HUDEP-2 (cell line): Measurements from ENCODE around the gene TSPAN9.

ENCODE experiments used
- DNase-seq, 76 experiments: peaks; one replicate each; lab custom pipeline; 2025; ENCODE audit not compliant: unreplicated experiment in 76 of 76; lab: John Stamatoyannopoulos, UW

Gene TSPAN9

DNA sequence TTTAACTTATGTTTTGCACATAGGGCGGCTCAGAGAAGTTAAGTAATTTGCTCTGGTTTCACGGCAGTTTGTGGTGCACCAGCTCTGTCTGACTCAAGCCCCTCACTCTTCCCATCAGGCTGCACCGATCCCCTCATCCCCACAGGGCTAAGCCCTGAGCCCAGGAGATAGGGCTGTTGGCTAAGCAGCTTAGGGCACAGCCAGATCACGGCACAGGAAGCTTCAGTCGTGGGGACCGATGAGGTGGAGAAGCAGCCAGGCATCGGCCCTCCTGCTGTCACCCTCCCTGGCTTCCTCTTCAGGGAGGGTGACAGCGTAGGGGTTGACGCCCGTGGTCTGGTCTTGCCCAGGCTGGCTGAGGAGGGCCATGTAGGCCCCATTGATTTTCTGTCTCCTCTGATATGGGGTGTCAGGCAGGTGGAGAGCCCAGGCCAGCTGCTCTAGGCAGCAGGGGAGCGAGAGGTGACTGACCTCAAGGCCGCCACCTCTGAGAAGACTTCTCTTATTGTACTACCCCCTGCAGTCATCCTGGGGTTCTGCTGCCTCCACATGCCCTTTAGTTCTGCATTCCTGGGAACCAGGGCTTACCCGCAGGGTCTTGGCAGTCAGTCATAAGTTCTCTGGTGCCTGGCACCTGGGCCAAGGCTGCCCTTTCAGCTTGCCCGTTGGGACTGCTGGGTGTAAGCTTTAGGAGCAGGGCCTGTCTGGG lies 166.4 kb downstream of the TSPAN9 start:
- no peak for DNase-seq

DNA sequence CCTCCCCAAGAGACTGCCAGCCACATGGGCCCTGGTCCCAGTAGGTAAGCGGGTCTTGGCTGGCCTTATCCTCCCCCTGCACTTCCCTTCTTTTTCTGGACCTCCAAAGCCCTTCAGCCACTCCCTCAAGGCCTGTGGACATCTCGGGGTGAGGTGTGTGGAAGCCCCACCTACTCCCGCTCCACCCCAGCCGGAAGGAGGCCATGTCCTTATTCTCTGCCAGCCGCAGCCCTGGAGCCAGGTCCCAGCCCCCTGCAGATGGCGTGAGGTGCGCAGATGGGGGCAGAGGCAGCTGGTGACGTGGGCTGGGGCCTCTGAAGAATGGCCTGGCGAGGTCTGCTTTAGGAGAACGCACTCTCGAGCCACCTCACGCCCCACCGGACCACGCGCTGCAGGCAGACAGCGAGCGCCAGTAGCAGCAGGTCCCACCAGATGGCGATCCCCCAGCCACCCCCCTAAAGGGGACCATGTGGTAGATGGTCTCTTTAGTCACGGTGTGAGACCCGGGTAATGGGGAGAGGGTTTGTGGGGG lies 167.1 kb downstream of the TSPAN9 start:
- DNase-seq, result no peak

DNA sequence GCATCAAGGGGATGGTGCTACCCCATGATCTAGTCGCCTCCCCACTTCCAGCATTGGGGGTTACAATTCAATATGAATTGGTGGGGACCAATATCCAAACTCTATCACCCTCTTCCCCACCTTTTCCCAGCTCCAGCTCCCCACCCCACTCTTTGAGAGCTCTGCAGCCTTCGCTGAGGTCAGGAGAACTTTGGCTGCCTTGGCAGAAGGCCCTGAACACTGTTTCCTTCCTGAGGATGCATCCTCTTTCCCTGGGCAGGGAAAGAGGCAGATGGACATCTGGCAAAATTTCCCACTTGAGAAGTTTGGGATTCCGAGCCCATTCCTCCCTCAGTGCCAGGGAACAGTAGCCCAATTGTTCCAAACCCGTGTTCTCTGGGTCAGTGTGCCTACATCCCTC lies 169.1 kb downstream of the TSPAN9 start:
- no peak for DNase-seq

DNA sequence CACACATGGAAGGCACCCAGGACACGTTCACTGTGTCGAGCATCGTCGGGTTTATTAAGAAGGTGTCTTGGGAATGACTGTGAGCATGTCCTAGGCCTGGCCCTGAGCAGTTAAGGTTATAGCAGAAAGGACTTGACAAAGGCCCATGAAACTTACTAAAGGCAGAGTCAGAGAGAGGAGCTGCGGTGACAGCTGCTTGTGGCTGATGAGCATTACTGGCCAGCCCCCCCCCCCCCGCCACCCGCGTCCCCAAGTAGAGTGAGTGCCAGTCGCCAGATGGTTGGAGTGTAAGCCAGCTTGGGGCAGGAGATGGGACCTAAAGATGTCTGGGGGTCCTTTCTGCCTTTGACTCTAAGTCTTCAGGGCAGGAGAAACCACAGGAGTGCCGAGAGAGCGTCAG lies 169.9 kb downstream of the TSPAN9 start:
- no peak for DNase-seq

DNA sequence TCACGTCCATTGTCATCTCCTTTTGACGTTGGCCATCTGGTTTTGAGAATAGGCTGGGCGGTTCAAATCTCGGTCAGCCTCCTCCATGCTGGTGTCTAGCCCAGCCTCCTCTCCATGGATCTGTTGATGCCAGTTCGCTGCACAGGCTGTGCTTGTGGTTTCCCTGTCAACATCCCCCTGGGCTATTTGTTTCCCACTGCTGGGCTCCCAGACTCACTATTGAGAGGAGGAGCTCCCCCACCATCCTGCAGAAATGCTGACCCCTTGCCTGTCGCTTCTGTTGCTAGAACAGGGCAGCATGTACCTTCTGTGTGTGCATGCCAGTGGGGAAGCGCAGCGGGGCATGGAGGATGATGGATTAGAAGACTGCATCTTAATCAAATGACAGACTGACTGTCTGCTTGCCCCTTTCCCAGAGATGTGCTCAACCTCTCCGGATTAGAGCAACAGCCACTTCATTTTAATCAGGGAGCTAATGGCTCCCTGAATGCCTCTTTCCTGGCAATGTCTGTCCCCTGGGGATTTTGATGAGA lies 170.5 kb downstream of the TSPAN9 start:
- no peak for DNase-seq

DNA sequence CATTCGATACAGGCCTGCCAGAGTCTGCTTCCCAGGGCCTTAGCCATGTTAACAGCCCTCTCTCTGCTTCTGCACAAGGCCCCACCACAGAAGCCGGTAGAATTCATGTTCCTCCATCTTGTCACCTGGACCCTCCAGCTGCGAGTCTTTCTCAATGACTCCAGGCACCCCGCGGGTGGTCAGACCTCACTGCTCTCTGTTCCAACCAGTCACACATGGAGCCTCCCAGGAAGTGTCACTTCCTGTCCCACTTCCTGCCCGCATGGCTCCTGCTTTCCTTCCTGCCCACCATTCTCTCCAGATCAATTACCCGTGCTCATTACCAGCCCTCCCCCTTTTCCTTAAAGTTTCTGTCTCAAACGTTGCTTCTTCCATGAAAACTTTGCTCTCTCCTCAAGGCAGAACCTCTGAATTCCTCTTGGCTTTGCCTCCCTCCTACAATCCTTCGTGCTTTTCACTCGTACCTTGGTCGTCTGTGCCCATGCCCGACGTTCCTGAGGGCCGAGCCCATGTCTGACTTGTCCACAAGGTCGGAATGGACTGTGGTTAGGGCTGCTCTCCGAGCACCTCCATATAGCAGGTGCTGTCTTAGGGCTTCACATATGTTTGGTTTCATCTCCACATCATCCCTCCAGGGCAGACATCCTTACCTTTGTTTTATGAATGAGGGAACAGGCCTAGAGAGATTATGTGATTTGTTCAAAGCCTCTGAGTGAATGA lies 172.1 kb downstream of the TSPAN9 start:
- DNase-seq, result no peak

DNA sequence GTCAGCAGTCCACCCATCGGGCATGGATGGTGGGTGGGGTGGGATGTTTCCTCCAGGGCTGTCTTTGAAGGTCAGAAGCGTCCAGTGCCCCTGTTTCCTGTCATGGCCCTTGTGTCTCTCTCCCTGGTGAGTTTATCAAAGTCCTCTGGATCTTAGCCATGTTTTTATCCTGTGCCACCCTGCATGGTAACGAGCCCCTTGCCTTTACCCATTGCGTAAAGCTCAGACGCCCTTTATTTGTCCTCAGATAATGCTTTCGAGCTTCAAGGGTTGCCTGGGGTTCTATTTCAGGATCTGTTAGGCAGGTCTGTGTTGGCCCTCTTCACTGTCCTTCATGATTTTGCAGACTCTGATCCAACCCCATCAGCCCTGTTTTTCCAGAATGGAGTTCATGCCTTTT lies 172.9 kb downstream of the TSPAN9 start:
- DNase-seq, result no peak

DNA sequence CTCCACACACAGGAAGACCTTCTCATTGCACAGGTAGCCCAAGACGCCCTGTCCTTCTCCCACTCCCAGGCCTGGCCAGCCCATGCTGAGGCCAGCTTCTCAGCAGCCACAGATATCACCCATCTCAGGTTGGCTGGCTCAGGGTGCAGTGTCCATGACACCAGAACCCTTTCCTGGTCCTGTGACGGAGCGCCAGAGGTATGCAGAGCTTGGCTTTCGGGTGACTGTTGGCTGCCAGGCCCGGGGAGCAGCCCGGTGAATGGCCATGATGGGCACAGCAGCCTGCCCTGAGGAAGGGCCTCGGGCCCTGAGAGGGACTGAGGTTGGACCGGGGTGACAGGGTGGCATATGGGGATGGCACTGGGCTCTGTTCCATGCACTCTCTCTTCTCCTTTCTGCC lies 173.4 kb downstream of the TSPAN9 start:
- no peak for DNase-seq

DNA sequence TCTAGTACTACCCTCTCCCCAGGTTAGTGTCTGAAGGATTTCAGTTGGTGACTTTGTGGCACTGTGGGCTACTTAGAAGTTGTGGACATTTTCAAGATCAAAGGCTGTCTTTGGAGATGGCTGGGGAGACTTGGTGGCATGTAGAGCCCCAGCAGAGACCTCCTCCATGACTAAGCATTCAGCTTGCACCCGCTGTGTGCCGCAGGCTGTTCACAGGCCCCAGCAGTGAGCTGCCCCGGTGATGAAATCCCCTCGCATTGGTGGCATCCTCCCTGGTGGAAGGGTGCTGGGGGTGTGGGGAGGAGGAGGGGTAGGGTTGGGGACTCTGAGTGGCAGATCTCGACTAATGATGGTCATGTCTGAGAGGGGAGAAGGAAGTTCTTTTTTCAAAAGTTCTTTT lies 173.9 kb downstream of the TSPAN9 start:
- DNase-seq, result no peak

DNA sequence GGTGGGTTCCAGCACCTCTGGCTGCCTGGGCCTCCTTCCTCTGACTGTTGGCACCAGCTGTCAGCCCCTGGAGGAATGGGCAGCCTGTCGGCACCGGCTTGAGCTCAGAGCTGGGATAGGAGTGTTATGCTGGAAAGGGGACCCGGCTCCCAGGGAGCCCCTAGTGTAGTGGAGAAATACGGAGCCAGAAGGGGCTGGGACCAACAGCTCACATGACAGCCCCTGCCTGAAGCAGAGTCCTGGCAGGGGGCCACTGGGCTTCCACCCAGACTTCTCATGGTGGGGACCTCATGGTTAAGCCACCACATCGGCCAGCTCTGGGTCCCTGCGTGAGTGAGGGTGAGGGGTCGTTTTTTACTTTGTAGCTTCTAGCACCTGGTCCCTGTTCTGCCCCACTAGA lies 174.5 kb downstream of the TSPAN9 start:
- DNase-seq, result no peak

DNA sequence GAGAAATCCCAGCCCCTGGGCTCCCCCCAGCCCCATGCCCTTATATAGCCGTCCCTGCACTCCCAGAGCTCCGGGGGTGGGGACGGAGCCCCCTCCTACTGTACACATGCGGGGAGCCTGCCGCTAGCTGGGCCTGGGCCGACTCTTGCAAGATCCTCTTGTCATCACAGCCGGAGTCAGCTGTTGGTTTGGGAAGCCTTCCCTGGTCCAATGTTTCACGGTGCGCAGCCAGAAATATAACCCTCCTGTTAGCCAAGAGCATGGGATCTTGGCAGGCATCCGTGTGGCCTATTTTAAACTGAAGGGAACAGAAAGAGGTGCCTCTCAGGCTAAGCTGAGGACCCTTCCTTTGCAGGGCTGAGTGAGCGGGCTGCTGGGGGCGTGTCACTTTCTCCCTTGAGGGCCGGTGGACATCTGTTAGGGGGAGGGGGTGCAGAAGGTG lies 175.3 kb downstream of the TSPAN9 start:
- no peak for DNase-seq

DNA sequence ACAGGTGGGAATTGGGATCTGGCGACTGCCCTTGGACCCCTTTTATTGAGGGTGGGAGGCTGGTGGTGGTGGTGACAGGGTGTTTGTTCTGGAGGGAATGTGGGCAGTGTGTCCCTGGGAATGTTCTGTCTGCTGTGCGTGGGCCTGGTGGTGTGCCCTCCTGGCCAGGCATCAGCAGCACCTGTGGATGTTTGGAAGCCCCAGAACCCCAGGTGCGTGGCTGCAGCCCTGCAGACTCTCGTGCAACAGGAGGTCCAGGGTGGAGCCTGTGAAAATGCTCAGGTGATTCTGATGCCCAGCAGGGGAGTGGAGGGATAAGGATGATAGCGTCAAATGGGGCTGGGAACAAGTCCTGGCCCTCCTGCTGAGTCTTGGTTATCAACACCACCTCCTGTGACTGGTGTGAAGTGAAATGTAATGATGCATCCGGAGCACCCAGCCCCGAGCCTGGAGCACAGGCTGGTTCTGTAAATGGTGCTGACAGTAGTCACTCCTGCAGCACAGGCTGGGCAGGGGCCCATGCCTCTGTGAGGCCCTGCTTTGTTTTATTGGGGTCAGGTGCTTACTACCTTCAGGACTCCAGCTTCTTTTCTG lies 176.6 kb downstream of the TSPAN9 start:
- no peak for DNase-seq

DNA sequence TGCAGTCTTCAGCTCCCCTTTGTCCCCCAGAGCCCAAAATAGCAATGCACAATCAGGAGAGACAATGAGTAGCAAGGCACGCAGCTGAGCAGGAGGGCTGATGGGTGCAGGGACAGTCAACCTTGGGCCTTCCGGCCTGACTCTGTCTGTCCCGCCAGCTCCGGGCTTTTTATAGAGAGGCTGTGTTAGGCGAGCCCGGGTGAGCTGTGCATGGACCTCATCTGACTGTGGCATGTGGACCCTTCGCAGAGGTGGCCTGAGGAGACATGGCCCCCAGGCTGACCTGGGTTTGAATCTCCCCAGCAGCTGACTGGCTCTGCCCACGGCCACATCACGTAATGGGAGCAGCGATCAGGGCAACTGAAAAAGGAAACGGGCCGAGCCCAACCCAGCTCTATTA lies 177.9 kb downstream of the TSPAN9 start:
- no peak for DNase-seq

DNA sequence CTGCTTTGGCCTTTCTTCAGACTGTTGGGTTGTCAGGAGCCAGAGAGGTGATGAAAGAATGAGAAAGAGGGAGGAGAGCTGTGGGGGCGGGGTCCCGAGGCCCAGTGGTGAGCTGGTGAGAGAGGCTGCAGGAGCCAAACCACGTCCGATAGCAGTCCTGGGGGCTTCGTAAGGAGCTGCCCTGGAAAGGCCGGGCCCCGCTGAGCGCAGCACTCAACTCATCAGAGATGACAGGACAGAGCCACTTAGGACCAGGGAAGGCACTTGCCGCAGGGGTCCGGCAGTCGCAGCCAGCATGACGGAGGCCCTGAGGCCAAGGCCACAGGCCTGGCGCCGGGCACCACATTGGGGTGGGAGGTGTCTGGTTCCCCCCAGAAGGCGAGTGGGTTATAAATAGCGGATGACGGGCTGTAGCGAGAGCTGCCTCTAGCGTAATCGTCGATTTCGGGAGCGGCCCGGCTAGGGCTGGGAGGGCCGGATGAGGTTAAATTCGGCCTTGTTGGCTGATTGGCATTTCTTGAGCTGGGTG lies 179.0 kb downstream of the TSPAN9 start:
- no peak for DNase-seq

DNA sequence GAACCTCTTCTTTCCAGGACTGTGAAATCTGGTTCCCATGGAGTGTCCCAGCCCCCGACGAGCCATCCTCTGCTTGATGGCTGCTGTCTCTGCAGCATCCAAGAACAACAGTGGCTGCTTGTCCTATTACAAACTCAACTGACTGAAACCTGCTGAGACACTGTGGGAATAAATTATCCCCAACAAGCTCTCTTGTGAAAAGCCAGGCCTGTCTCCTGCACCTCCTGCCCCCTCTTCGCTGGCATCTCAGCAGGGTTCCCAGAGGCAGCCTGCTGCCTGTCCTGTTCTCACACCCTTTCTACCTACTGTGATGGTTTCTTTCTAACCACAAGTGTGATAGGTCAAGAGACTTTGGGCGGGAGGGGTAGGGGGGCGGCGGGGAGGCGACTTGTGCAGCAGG lies 180.2 kb downstream of the TSPAN9 start:
- DNase-seq, result no peak

DNA sequence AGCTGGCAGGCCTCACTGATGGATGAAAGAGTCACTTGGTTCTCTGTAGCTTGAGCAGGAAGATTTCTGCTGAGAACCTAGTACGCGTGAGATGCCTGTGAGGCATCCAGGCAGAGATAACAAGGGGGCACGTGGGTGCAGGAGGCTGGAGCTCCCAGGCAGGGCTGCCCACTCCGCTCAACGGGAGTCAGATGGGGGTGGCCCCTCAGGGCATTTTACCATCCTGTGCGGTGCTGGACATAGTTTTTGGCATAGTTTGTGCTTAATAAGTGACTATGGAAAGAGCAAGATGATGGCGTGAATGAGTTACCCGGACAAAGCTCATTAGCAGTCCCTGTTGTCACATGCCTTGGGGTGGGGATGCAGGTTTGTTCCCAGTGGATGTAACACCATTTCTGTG lies 182.8 kb downstream of the TSPAN9 start:
- no peak for DNase-seq

DNA sequence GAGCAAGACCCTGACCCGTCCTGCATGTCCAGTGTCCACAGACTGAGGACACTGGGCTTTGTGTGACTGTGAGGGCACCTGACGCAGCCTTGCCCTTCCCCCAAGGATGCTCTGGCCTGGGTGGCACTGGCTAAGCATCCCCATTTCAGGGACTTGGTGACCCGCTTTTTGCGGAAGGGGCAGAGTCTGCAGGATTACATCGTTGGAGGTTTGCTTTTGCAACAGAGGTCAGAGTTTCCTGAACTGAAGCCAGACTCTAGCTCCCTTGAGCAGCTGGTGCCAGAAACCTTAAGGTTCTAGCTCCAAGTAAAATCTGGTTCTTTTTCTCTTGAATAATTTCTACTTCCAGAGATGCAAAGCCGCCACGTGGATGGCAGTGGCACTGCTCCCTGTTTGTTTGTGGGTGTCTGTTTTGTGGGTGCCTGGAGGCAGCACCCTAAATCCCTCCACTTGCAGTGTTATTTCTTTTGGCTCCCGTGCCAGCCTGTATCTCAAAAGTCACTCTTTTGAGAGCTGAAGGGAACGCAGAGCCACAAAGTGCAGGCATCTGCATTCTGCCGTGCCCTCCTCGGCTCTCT lies 184.7 kb downstream of the TSPAN9 start:
- DNase-seq, result no peak

DNA sequence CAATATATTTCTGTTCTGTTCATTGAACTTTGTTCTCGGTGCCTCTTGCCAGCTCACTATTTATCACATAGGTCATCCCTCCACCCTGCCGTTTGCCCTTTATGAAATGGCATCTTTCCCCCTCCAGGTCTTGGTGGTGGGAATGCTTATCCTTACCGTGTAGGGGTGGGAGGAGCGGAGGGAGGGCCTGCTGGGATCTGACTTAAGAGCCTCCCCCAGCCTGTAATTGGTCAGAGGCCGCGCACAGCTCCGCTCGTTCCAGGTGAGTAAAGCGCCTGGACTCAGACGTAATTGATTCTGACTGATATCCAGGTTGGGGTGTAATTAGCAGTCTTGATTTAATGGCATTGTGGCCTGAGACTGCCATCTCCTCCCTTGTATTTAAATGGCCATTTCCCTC lies 185.3 kb downstream of the TSPAN9 start:
- no peak for DNase-seq

DNA sequence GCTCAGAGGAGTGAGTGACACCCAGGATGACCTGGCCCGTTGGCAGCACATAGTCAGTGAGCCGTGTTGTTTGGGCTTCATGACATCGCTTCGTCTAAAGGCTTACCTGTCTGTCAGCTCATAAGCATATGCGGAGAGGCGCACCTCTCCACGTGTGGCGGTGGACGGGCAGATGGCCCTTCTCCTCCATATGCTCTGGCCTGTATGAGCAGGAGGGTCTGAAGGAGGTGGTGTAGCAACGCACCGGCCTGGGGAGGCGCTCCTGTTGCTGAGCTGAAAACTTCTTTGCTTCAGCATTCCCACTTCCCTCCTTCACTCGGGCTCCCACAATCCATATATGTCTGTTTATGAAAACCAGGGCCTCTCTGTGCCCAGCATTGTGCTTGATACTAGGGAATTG lies 186.1 kb downstream of the TSPAN9 start:
- DNase-seq, result no peak

DNA sequence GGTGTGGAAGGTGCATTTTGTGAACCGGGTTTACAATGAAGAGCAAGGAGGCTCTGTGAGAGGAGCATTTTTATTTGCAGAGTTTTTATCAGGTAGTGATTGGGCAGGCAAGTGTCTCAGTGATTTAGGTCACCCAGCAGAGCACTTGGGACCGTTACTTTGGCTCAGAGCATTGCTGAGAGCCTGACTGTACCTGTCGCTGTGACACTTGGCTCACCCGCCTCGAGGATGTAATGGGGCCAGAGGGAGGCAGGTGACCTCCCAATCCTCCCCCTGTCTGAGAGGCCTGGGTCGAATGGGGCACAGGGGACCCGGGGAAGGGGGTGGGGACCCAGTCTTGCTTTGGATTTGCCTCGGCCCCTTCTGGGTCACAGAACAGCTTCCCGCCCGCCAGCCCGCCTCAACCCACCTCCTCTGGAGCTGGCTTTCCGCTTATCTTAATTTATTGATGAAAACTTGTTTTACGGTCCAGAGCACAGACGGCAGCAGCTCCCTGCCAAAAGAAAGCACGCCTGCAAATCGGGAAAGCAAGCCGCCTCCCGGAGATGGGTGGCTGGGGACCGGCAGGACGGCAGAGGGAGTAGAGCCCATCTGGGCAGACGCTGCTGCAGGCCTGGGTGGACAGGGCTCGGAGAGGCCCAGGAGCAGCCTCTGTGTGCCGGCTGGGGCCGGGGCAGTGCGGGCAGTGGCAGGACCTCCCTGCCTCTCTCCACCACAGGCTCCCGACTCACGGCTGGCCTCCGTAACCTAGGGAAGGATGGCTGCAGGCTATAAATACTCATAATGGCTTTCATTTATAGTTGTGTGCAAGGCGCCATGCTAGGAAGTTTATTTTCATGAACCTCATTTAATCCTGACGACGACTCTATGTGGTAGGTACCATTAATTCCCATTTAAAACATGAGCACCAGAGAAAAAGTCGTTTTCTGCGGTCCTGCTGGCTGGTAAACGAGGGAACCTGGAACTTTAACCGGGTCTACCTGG lies 187.1 kb downstream of the TSPAN9 start:
- DNase-seq, result no peak
